Measurements from ENCODE around the gene ZDHHC11.
"Not testable (repeated sequence)": the region's sequence is repeated elsewhere in the genome, so short reads cannot be mapped to it uniquely, and the experiment has no call there.

ZDHHC11 gene

GRCh38 chr5:858726-859125 is 7.9 kb upstream of the ZDHHC11 start:
- DNase-seq (ENCODE audit: low spot score), result no peak

- no peak for DNase-seq (ENCODE audit: low spot score)
Measured at GRCh38 chr5:856531-857425, 6.0 kb upstream of the ZDHHC11 start.

DNA sequence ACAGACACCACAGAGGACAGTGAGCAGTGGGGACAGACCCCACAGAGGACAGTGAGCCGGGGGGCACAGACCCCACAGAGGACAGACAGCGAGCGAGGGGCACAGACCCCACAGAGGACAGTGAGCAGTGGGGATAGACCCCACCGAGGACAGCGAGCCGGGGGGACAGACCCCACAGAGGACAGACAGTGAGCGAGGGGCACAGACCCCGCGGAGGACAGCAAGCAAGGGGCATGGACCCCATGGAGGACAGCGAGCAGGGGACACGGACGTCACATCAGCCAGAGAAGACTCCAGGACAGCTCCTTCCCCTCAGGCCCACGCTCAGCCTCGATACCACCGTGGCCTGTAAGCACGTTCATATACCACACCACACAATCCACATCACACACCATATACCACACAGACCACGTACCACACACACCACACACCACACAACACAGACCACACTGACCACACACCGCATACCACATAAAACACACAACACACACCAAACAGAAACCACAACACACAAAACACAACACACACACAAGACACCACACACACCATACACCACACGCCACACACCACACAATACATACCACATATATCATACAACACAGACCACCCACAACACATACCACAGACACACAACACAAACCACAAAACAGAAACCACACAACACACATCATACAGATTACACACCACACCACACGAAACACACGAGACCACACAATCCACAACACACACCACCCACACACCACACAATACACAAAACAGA is 5.2 kb upstream of the ZDHHC11 start:
- no peak for DNase-seq (ENCODE audit: low spot score)

- no peak for DNase-seq (ENCODE audit: low spot score)
Measured at GRCh38 chr5:854966-855743, 4.4 kb upstream of the ZDHHC11 start.

DNA sequence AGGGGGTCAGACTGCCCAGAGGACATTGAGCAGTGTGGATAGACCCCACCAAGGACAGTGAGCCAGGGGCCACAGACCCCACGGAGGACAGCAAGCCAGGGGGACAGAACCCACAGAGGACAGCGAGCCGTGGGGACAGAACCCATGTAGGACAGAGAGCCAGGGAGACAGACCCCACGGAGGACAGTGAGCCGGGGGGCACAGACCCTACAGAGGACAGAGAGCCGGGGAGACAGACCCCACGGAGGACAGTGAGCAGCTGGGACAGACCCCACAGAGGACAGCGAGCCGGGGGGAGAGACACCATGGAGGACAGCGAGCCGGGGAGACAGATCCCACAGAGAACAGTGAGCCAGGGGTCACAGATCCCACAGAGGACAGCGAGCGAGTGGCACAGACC is 3.4 kb upstream of the ZDHHC11 start:
- DNase-seq (ENCODE audit: low spot score), result no peak

DNA sequence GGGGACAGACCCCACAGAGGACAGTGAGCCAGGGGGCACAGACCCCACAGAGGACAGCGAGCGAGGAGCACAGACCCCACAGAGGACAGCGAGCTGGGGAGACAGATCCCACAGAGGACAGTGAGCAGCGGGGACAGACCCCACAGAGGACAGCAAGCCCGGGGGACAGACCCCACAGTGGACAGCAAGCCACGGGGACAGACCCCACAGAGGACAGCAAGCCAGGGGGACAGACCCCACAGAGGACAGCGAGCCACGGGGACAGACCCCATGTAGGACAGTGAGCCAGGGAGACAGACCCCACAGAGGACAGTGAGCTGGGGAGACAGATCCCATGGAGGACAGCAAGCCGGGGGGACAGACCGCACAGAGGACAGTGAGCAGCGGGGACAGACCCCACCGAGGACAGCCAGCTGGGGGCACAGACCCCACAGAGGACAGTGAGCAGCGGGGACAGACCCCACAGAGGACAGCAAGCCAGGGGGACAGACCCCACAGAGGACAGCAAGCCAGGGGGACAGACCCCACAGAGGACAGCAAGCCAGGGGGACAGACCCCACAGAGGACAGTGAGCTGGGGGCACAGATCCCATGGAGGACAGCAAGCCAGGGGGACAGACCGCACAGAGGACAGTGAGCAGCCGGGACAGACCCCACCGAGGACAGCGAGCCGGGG is 2.8 kb upstream of the ZDHHC11 start:
- not testable (repeated sequence) for DNase-seq (ENCODE audit: low spot score)

- no peak for DNase-seq (ENCODE audit: low spot score)
Measured at GRCh38 chr5:852431-853401, 1.9 kb upstream of the ZDHHC11 start.

GRCh38 chr5:852018-852417 is 1.2 kb upstream of the ZDHHC11 start:
- DNase-seq (ENCODE audit: low spot score), result no peak

- no peak for DNase-seq (ENCODE audit: low spot score)
Measured at GRCh38 chr5:851553-851952, 767 bp upstream of the ZDHHC11 start.

GRCh38 chr5:851076-851475 is 290 bp upstream of the ZDHHC11 start:
- DNase-seq (ENCODE audit: low spot score), result no peak

- DNase-seq (ENCODE audit: low spot score), result no peak
Measured at GRCh38 chr5:849651-850301, 1.0 kb downstream of the ZDHHC11 start.

- no peak for DNase-seq (ENCODE audit: low spot score)
Measured at GRCh38 chr5:848671-849111, 2.1 kb downstream of the ZDHHC11 start.

DNA sequence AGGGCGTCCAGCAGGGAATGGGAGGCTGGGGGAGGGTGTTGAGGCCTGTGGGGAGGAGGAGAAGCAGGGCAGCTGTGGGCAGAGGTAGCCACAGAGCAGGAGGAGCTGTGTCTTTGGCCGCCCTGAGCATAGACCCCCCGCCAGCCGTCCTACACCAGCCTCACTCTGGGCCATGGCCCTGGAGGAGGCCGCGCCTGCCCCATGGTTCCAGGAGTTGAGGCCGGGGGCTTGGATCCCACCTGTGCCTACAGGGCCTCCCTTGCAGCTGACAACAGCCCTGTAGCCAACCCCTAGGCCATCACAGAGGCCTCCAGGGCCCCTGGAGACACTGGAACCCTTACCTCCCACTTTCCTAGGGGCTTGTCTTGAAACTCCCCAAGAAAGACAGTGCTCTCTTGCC is 3.0 kb downstream of the ZDHHC11 start:
- DNase-seq (ENCODE audit: low spot score), result not testable (repeated sequence)

DNA sequence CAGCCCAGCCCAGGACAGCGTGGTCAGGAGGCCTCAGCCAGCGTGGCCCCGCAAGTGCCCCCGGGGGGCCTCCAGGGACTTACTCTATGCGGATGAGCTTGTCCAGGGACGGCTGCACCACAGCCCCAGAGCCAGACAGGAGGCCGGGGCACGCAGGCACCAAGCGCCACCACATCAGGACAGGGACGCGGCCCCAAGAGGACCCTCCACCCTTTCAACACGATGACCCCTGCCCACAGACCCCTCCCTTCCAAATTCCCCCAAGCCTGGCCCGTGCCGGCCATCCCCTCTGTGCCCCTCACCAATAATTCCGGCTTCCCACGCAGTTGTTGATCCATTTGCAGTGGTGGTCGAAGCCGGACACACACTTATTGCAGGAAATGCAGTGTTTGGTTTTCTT is 3.6 kb downstream of the ZDHHC11 start:
- DNase-seq (ENCODE audit: low spot score), result not testable (repeated sequence)

DNA sequence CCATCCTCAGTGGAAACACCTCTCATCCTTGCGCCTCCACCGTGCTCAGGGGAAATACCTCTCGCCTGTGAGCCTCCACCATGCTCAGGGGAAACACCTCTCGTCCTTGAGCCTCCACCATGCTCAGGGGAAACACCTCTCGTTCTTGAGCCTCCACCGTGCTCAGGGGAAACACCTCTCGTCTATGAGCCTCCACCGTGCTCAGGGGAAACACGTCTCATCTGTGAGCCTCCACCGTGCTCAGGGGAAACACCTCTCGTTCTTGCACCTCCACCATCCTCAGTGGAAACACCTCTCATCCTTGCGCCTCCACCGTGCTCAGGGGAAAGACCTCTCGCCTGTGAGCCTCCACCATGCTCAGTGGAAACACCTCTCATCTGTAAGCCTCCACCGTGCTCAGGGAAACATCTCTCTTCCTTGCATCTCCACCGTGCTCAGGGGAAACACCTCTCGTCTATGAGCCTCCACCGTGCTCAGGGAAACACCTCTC is 4.1 kb downstream of the ZDHHC11 start:
- not testable (repeated sequence) for DNase-seq (ENCODE audit: low spot score)

- DNase-seq (ENCODE audit: low spot score), result not testable (repeated sequence)
Measured at GRCh38 chr5:845676-846601, 4.8 kb downstream of the ZDHHC11 start.

- DNase-seq (ENCODE audit: low spot score), result not testable (repeated sequence)
Measured at GRCh38 chr5:845031-845675, 5.6 kb downstream of the ZDHHC11 start.

- DNase-seq (ENCODE audit: low spot score), result not testable (repeated sequence)
Measured at GRCh38 chr5:844426-844825, 6.4 kb downstream of the ZDHHC11 start.

Measured in LoVo (cell line).